ENCODE measurements around the gene TCHP. TPM values are rescaled to one million over a fixed set of nuclear protein-coding genes. Genes with fewer than 3 reads are reported as not detected.

Gene TCHP
- total RNA-seq, 1 donor from 2014 or later: 10.4 TPM

DNA sequence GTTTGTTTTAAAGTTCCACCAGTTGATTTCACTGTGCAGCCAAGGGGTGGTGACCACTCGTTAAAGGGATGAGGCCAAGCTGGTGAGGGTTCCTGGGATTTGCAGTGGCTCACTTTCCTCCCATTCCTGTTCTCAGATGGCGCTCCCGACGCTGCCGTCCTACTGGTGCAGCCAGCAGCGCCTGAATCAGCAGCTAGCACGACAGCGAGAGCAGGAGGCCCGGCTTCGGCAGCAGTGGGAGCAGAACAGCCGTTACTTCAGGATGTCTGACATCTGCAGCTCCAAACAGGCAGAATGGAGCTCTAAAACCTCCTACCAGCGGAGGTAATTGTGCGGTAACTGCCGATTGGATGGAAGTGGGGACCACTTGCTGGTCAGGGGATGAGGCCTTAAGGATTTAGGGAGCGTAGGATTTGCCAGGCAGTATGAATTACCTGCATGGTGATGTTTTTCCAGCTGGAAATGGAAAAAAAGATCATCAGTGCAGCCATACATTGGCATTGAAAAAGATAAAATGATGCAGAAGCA is 2.9 kb downstream of the TCHP start:
- Histone ChIP-seq H3K27me3 (ENCODE audit: low read depth) (no peaks in the 10 kb centered on the region), H3K9me3 (replicated peaks) (no peaks in the 10 kb centered on the region), H3K27ac (replicated peaks) (no peak overlapping the region), H3K4me1 (peaks cover 27% of the 10 kb centered on the region), H3K4me3 (no peak overlapping the region), H3K36me3 (peaks cover 51% of the 10 kb centered on the region)
- DNase-seq: no peak
- TF ChIP-seq, protein P1, sequence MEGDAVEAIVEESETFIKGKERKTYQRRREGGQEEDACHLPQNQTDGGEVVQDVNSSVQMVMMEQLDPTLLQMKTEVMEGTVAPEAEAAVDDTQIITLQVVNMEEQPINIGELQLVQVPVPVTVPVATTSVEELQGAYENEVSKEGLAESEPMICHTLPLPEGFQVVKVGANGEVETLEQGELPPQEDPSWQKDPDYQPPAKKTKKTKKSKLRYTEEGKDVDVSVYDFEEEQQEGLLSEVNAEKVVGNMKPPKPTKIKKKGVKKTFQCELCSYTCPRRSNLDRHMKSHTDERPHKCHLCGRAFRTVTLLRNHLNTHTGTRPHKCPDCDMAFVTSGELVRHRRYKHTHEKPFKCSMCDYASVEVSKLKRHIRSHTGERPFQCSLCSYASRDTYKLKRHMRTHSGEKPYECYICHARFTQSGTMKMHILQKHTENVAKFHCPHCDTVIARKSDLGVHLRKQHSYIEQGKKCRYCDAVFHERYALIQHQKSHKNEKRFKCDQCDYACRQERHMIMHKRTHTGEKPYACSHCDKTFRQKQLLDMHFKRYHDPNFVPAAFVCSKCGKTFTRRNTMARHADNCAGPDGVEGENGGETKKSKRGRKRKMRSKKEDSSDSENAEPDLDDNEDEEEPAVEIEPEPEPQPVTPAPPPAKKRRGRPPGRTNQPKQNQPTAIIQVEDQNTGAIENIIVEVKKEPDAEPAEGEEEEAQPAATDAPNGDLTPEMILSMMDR (IDR thresholded peaks at IDR 0.05; ENCODE audit: borderline replicate concordance): no peak
- intact Hi-C loops (cut with micrococcal nuclease): no loop called here

DNA sequence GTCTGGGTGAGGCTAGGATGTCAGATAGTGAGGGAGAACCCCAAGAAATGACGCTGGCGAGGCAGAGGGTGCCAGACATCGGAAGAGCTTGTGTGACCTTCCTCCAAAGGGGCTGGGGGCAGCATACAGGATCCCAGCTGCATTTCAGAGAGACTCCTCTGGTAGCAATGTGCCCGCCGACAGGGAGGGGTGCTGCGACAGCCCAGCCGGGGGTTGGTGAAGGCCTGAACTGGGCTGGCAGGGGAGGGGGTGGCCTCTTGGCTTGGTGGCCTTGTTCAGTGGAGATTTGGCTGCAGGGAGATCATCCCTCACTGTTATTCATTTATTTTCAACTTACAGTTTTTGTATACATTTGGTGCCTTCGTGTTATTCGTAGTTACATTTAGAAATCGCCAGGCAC is 5.2 kb downstream of the TCHP start:
- intact Hi-C loops (cut with micrococcal nuclease): no loop called here
- no peak for DNase-seq
- TF ChIP-seq, protein P1 (IDR thresholded peaks at IDR 0.05; ENCODE audit: borderline replicate concordance): no peak
- Histone ChIP-seq H3K27me3 (ENCODE audit: low read depth) (no peaks in the 10 kb centered on the region), H3K4me1 (peaks cover 19% of the 10 kb centered on the region), H3K27ac (replicated peaks) (no peak overlapping the region), H3K4me3 (no peak overlapping the region), H3K36me3 (peaks cover 74% of the 10 kb centered on the region), H3K9me3 (replicated peaks) (no peaks in the 10 kb centered on the region)

DNA sequence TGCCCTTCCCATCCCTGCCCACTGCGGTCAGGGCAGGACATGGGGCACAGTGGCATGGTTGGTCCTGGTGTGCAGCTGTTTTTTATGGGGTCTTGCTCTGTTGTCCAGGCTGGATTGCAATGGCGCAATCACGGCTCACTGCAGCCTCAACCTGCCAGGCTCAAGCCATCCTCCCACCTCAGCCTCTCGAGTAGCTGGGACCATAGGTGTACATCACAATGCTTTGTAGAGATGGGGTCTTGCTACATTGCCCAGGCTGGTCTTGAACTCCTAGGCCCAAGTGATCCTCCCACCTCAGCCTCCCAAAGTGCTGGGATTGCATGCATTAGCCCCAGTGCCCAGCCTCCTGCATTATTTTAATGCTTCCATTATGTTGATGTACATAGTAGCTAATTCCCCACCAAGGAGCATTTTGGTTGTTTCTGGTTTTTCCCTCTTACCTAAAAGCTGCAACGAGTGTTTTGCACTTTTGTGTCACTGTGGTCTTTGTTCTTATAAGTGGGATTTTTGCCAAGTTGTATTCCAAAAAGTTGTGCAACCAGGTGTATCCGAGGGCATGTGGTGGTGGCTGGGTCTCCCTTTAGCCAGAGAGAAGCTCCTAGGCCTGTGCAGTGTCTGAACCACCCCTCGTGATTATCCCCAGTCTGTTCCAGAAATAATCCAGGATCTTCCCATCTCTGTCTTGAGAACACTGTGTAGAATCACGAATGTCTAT is 10.3 kb downstream of the TCHP start:
- intact Hi-C loops (cut with micrococcal nuclease): no loop called here
- Histone ChIP-seq H3K4me3 (no peak overlapping the region), H3K27me3 (ENCODE audit: low read depth) (no peaks in the 10 kb centered on the region), H3K27ac (replicated peaks) (no peak overlapping the region), H3K4me1 (no peaks in the 10 kb centered on the region), H3K9me3 (replicated peaks) (no peaks in the 10 kb centered on the region), H3K36me3 (peaks cover 91% of the 10 kb centered on the region)
- TF ChIP-seq, protein P1 (IDR thresholded peaks at IDR 0.05; ENCODE audit: borderline replicate concordance): no peak
- no peak for DNase-seq

DNA sequence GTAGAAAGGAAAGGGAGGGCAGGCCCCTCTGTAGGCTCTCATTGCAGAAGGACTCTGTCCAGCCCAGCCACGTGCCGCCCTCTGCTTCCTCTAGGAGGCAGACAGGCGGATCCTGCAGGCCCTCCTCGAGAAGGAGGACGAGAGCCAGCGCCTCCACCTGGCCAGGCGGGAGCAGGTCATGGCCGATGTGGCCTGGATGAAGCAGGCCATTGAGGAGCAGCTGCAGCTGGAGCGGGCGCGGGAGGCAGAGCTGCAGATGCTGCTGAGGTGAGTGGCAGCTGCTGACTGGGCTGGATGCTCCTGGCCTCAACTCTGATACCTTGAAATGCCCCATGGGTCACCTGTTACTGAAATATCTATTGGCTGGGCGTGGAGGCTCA is 10.9 kb downstream of the TCHP start:
- Histone ChIP-seq H3K27ac (replicated peaks) (no peak overlapping the region), H3K27me3 (ENCODE audit: low read depth) (no peaks in the 10 kb centered on the region), H3K36me3 (peaks cover 91% of the 10 kb centered on the region), H3K4me3 (no peak overlapping the region), H3K4me1 (no peaks in the 10 kb centered on the region), H3K9me3 (replicated peaks) (no peaks in the 10 kb centered on the region)
- no peak for DNase-seq
- TF ChIP-seq, protein P1 (IDR thresholded peaks at IDR 0.05; ENCODE audit: borderline replicate concordance): no peak
- intact Hi-C loops (cut with micrococcal nuclease): no loop called here

DNA sequence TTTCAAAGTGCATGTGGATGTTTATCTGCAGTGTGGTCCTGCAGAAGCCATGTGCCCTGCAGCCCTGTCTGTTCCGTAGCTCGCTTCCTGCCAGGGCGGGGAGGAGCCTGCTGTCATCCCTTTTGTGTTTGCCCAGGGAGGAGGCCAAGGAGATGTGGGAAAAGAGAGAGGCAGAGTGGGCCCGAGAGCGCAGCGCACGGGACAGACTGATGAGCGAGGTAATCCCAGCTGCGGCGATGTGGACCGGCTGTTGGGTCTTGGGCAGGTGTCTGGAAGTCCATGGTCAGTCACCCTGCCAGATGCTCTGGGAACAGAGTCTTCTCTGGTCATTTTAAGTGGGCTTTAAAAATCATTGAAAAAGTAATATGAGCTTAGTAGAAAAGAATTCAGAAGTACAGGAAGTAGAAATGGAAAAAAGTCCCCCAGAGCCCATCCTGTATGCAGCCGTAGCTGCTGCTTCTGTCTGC is 12.8 kb downstream of the TCHP start:
- intact Hi-C loops (cut with micrococcal nuclease): no loop called here
- Histone ChIP-seq H3K36me3 (peaks cover 91% of the 10 kb centered on the region), H3K4me3 (no peak overlapping the region), H3K27me3 (ENCODE audit: low read depth) (no peaks in the 10 kb centered on the region), H3K9me3 (replicated peaks) (no peaks in the 10 kb centered on the region), H3K27ac (replicated peaks) (no peak overlapping the region), H3K4me1 (no peaks in the 10 kb centered on the region)
- TF ChIP-seq, protein P1 (IDR thresholded peaks at IDR 0.05; ENCODE audit: borderline replicate concordance): no peak
- no peak for DNase-seq

All from left ventricle myocardium inferior (tissue), 1 donor.